BE2C (cell line): ENCODE results near the gene TEKT2.
A peak's percentile ranks its signal among the peaks of the same experiment; 100 is the strongest.

Source experiments
- DNase-seq: peaks from one replicate; pipeline ENCODE4 v3.0.0-alpha.2; 2020
- H3K27me3 ChIP-seq: fragments of 250-450 bp; sonication (Bioruptor Pico); 2 replicates; pipeline ENCODE4 v1.5.1; 2020; ENCODE audit warnings: mild to moderate bottlenecking
- H3K36me3 ChIP-seq: fragments of 250-450 bp; sonication (Bioruptor Pico); 2 replicates; pipeline ENCODE4 v1.5.1; 2020; ENCODE audit warnings: mild to moderate bottlenecking
- H3K4me1 ChIP-seq: fragments of 250-450 bp; sonication (Bioruptor Pico); 2 replicates; pipeline ENCODE4 v1.5.1; 2020
- H3K4me3 ChIP-seq: 2 replicates; pipeline ENCODE4 v1.5.1; 2011; ENCODE audit warnings: low read depth, low read length
- H3K9me3 ChIP-seq: fragments of 250-450 bp; sonication (Bioruptor Pico); 2 replicates; pipeline ENCODE4 v1.5.1; 2020
- TF ChIP-seq, protein P1 (sequence below): IDR thresholded peaks from 2 replicates; pipeline ENCODE4 v1.5.1; 2012; ENCODE audit warnings: mild to moderate bottlenecking, low read depth, low read length

Gene TEKT2

DNA sequence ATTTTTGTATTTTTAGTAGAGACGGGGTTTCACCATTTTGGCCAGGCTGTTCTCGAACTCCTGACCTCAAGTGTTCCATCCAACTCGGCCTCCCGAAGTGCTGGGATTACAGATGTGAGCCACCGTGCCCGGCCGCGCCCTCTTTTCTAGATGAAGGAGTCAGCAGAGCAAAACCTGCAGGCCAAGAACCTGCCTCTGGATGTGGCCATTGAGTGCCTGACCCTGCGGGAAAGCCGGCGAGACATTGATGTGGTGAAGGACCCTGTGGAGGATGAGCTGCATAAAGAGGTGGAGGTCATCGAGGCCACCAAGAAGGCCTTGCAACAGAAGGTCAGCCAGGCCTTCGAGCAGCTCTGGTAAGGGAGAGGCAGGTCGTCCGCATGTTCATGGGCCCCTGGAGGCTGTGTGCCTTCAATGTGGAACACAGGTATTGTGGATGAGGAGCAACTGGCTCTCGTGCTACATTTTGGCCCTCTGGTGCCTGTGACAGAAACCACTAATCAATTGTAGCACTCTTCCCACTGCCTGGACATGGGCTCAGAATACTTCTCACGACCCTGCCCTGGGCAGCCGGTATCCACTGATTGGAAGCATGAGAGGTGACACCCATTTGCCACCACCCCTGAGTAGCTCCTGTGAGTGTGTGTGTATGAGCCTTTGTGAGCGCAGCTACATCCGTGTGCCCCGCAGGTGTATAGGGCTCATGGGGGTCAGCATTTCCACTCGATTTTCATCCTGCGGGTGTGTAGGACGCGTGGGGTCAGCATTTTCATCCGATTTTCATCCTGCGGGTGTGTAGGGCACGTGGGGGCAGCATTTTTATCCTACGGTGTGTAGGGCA is 2.0 kb downstream of the TEKT2 start:
- H3K4me1 ChIP-seq, result no peaks in the 10 kb centered on the region
- DNase-seq, result no peak
- H3K9me3 ChIP-seq, result no peaks in the 10 kb centered on the region
- H3K4me3 ChIP-seq, result no peak overlapping the region
- TF ChIP-seq, protein P1, sequence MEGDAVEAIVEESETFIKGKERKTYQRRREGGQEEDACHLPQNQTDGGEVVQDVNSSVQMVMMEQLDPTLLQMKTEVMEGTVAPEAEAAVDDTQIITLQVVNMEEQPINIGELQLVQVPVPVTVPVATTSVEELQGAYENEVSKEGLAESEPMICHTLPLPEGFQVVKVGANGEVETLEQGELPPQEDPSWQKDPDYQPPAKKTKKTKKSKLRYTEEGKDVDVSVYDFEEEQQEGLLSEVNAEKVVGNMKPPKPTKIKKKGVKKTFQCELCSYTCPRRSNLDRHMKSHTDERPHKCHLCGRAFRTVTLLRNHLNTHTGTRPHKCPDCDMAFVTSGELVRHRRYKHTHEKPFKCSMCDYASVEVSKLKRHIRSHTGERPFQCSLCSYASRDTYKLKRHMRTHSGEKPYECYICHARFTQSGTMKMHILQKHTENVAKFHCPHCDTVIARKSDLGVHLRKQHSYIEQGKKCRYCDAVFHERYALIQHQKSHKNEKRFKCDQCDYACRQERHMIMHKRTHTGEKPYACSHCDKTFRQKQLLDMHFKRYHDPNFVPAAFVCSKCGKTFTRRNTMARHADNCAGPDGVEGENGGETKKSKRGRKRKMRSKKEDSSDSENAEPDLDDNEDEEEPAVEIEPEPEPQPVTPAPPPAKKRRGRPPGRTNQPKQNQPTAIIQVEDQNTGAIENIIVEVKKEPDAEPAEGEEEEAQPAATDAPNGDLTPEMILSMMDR, result no peak
- H3K27me3 ChIP-seq, result no peaks in the 10 kb centered on the region
- H3K36me3 ChIP-seq, result no peaks in the 10 kb centered on the region; the same call in 1 of the 2 replicates

DNA sequence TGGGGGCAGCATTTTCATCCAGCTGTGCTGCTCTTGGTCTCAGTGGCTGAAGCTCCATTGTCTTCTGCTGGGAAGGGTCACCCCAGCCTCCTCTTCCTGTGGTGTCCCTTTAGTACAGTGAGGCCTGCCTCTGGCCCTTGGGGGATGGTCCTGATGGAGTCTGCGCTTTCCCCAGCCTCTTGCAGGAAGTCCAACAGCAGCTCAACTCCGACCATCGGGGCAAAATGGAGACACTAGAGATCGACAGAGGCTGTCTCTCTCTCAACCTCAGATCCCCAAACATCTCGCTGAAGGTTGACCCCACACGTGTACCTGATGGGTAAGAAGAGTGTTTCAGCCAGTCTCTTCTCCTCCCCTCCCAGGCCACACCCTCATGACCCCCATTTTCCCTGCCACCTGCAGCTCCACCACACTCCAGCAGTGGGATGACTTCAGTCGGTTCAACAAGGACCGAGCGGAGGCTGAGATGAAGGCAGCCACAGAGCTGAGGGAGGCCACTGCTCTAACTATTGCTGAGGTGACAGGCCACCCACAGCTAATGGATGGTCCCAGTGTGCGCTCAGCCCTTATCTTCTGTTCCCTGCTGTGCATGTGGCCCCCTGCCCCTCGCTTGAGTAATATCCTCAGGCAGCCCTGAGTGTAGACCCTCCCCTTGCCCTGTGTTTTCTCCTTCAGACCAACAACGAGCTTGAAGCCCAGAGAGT is 2.8 kb downstream of the TEKT2 start:
- TF ChIP-seq, protein P1, result no peak
- H3K4me1 ChIP-seq, result no peaks in the 10 kb centered on the region

DNA sequence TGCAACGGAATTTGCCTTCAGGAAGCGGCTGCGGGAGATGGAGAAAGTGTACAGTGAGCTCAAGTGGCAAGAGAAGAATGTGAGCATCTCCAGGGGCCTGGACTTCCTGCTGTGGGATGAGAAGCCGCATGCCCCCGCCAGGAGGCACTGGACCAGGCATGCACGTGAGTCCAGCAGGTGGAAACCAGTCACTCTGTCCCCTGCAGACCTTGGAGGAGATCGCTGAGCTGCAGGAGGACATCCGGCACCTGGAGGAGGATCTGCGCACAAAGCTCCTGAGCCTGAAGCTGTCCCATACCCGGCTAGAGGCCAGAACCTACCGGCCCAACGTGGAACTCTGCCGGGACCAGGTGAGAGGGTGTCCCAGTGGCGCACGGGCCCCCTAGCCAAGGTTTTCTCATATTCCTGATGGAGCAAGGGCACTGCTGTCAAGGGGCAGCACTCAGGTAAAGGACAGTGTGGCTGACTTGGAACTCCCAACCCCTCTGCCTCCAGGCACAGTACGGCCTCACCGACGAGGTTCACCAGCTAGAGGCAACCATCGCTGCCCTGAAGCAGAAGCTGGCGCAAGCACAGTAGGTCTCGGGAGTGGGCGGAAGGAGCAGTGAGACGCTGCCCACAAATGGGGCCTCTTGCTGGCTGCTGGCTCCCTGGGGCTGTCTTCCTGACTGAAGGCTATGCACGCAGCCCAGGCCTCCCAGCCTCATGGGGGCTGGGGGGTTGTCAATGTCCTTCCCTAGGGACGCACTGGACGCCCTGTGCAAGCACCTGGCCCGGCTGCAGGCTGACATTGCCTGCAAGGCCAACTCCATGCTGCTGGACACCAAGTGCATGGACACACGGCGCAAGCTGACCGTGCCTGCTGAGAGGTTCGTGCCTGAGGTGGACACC is 3.6 kb downstream of the TEKT2 start:
- Histone ChIP-seq H3K9me3 (no peaks in the 10 kb centered on the region), H3K27me3 (no peaks in the 10 kb centered on the region), H3K4me3 (no peak overlapping the region), H3K4me1 (no peaks in the 10 kb centered on the region), H3K36me3 (no peaks in the 10 kb centered on the region; the same call in none of the 2 replicates)
- TF ChIP-seq, protein P1, result no peak
- DNase-seq, result no peak

More for the DNA sequence above, 2.8 kb downstream of the TEKT2 start:
- no peaks in the 10 kb centered on the region for H3K27me3 ChIP-seq
- H3K4me3 ChIP-seq, result no peak overlapping the region
- no peaks in the 10 kb centered on the region; the same call in 1 of the 2 replicates for H3K36me3 ChIP-seq
- no peaks in the 10 kb centered on the region for H3K9me3 ChIP-seq
- DNase-seq, result no peak

DNA sequence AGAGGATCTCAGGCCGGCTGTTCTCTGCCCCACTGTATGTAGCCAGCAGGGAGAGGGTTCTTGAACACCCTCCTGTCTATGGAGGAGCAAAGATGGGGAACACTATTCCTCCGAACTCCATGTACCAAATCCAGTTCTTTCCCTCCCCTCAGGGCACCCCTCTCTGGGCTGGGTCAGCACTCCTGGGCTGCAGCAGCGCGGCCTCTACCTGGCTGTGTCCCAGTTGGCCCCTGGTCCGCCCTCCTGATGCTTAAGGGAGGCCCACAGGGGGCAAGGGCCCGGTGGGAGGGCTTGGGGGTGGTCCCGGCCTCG is 4.3 kb downstream of the TEKT2 start:
- Histone ChIP-seq H3K9me3 (no peaks in the 10 kb centered on the region), H3K27me3 (no peaks in the 10 kb centered on the region), H3K36me3 (peaks cover 4% of the 10 kb centered on the region), H3K4me1 (no peaks in the 10 kb centered on the region), H3K4me3 (peak overlapping the region; percentile 82)
- TF ChIP-seq, protein P1, result no peak
- DNase-seq, result no peak

- Histone ChIP-seq H3K27me3 (no peaks in the 10 kb centered on the region), H3K4me1 (peaks cover 5% of the 10 kb centered on the region), H3K9me3 (no peaks in the 10 kb centered on the region), H3K4me3 (peak within 1 kb of the TSS; percentile 82), H3K36me3 (peaks cover 10% of the 10 kb centered on the region)
- peak; percentile 82 for DNase-seq
- TF ChIP-seq, protein P1, result peak; percentile 74
Measured at GRCh38 chr1:36088577-36089392, 4.9 kb downstream of the TEKT2 start, which contains the start of gene ADPRS. Gene ADPRS (plus strand): TSS chr1:36088892. CDS start chr1:36088905, 13 bp downstream.
